IMR-90 (cell line): Measurements from ENCODE around the gene GOSR1. TPM values are rescaled to one million over a fixed set of nuclear protein-coding genes. Genes with fewer than 3 reads are reported as not detected.
A peak's percentile ranks its signal among the peaks of the same experiment; 100 is the strongest.

ENCODE experiments used
- ATAC-seq: fragments of 200-7000 bp; cut with Tn5 transposase; 2 replicates; pipeline ENCODE4 v1.9.1; 2020; ENCODE audit warnings: low read depth, mild to moderate bottlenecking, moderate library complexity
- BruUV-seq: library from RNA; stranded (reverse); fragments of 400-500 nt; replicated peaks from 2 replicates; lab custom pipeline; 2021; lab: Mats Ljungman, UMichigan
- CTCF ChIA-PET: fragments of 300-600 bp; formaldehyde crosslinking; extraction: SDS; loops from one replicate; lab custom pipeline; 2021; ENCODE audit warnings: antibody characterized with exemption; lab: Yijun Ruan, JAX
- POLR2A ChIA-PET: fragments of 300-600 bp; sonication (Branson Sonifier 250); formaldehyde crosslinking; loops from one replicate; lab custom pipeline; 2022; ENCODE audit warnings: antibody characterized with exemption; ENCODE audit not compliant: unreplicated experiment; lab: Charles Lee
- DNase-seq: peaks from one replicate; pipeline ENCODE4 v3.0.0; 2013
- H2AFZ ChIP-seq: replicated peaks from 2 replicates; pipeline ENCODE3; 2013; ENCODE audit warnings: low read length, mild to moderate bottlenecking; ENCODE audit not compliant: poor library complexity
- H2AK5ac ChIP-seq: 2 replicates; pipeline ENCODE4 v1.6.1; 2013; ENCODE audit warnings: low read depth, low read length, inconsistent platforms
- H2AK9ac ChIP-seq: replicated peaks from 2 replicates; pipeline ENCODE3; 2013; ENCODE audit warnings: mild to moderate bottlenecking, low read depth, low read length, moderate library complexity; ENCODE audit not compliant: poor library complexity
- H2BK120ac ChIP-seq: 2 replicates; pipeline ENCODE4 v1.6.1; 2013; ENCODE audit warnings: low read depth, low read length, inconsistent platforms
- H2BK15ac ChIP-seq: 3 replicates; pipeline ENCODE4 v1.6.1; 2013; ENCODE audit warnings: low read depth, low read length, inconsistent platforms
- H2BK20ac ChIP-seq: 2 replicates; pipeline ENCODE4 v1.6.1; 2013; ENCODE audit warnings: low read depth, mild to moderate bottlenecking, inconsistent platforms, low read length, moderate library complexity
- H2BK5ac ChIP-seq: 2 replicates; pipeline ENCODE4 v1.6.1; 2013; ENCODE audit warnings: mild to moderate bottlenecking, low read depth, low read length, inconsistent platforms; ENCODE audit not compliant: poor library complexity, severe bottlenecking
- H3K14ac ChIP-seq: replicated peaks from 2 replicates; pipeline ENCODE4 v1.6.1; 2013; ENCODE audit warnings: low read depth, low read length, inconsistent platforms
- H3K18ac ChIP-seq: 2 replicates; pipeline ENCODE4 v1.6.1; 2013; ENCODE audit warnings: low read depth, low read length, control low read depth
- H3K23ac ChIP-seq: 2 replicates; pipeline ENCODE4 v1.6.1; 2013; ENCODE audit warnings: low read depth, low read length, inconsistent platforms
- H3K27ac ChIP-seq: 2 replicates; pipeline ENCODE4 v1.5.1; 2013; ENCODE audit warnings: mild to moderate bottlenecking, control low read depth, low read length; ENCODE audit not compliant: insufficient read depth
- H3K27me3 ChIP-seq: 2 replicates; pipeline ENCODE4 v1.6.1; 2013; ENCODE audit warnings: low read length; ENCODE audit not compliant: control insufficient read depth, insufficient read depth
- H3K36me3 ChIP-seq: 2 replicates; pipeline ENCODE4 v1.6.1; 2013; ENCODE audit warnings: low read length, mixed read lengths; ENCODE audit not compliant: control insufficient read depth, insufficient read depth
- H3K4ac ChIP-seq: 2 replicates; pipeline ENCODE4 v1.6.1; 2013; ENCODE audit warnings: low read depth, low read length, inconsistent platforms
- H3K4me1 ChIP-seq: 2 replicates; pipeline ENCODE4 v1.6.1; 2013; ENCODE audit warnings: low read length, mixed read lengths; ENCODE audit not compliant: control insufficient read depth, insufficient read depth
- H3K4me2 ChIP-seq: 2 replicates; pipeline ENCODE4 v1.6.1; 2013; ENCODE audit warnings: low read depth, mild to moderate bottlenecking, control low read depth, low read length, moderate library complexity
- H3K4me3 ChIP-seq: 2 replicates; pipeline ENCODE4 v1.5.1; 2013; ENCODE audit warnings: low read depth, mild to moderate bottlenecking, control low read depth, low read length, moderate library complexity; ENCODE audit not compliant: insufficient read depth
- H3K56ac ChIP-seq: 2 replicates; pipeline ENCODE4 v1.6.1; 2013; ENCODE audit warnings: low read length, inconsistent platforms; ENCODE audit not compliant: insufficient read depth; ENCODE audit errors: extremely low read depth
- H3K79me1 ChIP-seq, 2 experiments: 2 replicates each; pipeline ENCODE4 v1.6.1; 2013; ENCODE audit warnings: low read length in 2 of 2, inconsistent platforms in 1 of 2, low read depth in 1 of 2
- H3K9ac ChIP-seq: 2 replicates; pipeline ENCODE4 v1.6.1; 2013; ENCODE audit warnings: low read depth, low read length, control low read depth
- H3K9me1 ChIP-seq: 2 replicates; pipeline ENCODE4 v1.6.1; 2013; ENCODE audit warnings: low read length, inconsistent platforms; ENCODE audit not compliant: insufficient read depth
- H3K9me3 ChIP-seq: 2 replicates; pipeline ENCODE4 v1.6.1; 2013; ENCODE audit warnings: low read length; ENCODE audit not compliant: control insufficient read depth, insufficient read depth
- H4K20me1 ChIP-seq: 2 replicates; pipeline ENCODE4 v1.6.1; 2013; ENCODE audit warnings: low read length, inconsistent platforms; ENCODE audit not compliant: insufficient read depth
- H4K5ac ChIP-seq: 2 replicates; pipeline ENCODE4 v1.6.1; 2013; ENCODE audit warnings: mild to moderate bottlenecking, low read depth, low read length, control low read depth
- H4K8ac ChIP-seq, 2 experiments: 2 replicates each; pipeline ENCODE4 v1.6.1; 2013; ENCODE audit warnings: low read depth in 2 of 2, low read length in 2 of 2, control low read depth in 1 of 2, inconsistent platforms in 1 of 2
- H4K91ac ChIP-seq: 2 replicates; pipeline ENCODE4 v1.6.1; 2013; ENCODE audit warnings: low read depth, low read length, inconsistent platforms; ENCODE audit not compliant: insufficient read depth
- CEBPB ChIP-seq: IDR thresholded peaks from 2 replicates; pipeline ENCODE4 v1.6.1; 2012; ENCODE audit warnings: low read depth, low read length, improper control_type of control experiment
- CHD1 ChIP-seq: IDR thresholded peaks from 2 replicates; pipeline ENCODE4 v1.6.1; 2012; ENCODE audit warnings: low read depth, low read length, improper control_type of control experiment
- FOS ChIP-seq: fragments of 150-350 bp; IDR thresholded peaks from 2 replicates; pipeline ENCODE4 v1.6.1; 2016; ENCODE audit warnings: low read depth, low read length
- MAFK ChIP-seq: IDR thresholded peaks from 2 replicates; pipeline ENCODE4 v1.6.1; 2012; ENCODE audit warnings: low read depth, low read length, improper control_type of control experiment
- MAZ ChIP-seq: IDR thresholded peaks from 2 replicates; pipeline ENCODE4 v1.6.1; 2012; ENCODE audit warnings: low read depth, mild to moderate bottlenecking, low read length, improper control_type of control experiment, moderate library complexity, borderline replicate concordance
- MXI1 ChIP-seq: IDR thresholded peaks from 2 replicates; pipeline ENCODE4 v1.6.1; 2012; ENCODE audit warnings: low read depth, mild to moderate bottlenecking, low read length, moderate library complexity, borderline replicate concordance
- NFE2L2 ChIP-seq: fragments of 150-350 bp; IDR thresholded peaks from 2 replicates; pipeline ENCODE4 v1.6.1; 2016; ENCODE audit warnings: low read depth, mild to moderate bottlenecking, low read length
- RAD21 ChIP-seq: IDR thresholded peaks from 2 replicates; pipeline ENCODE4 v1.6.1; 2012; ENCODE audit warnings: low read length, improper control_type of control experiment
- RCOR1 ChIP-seq: IDR thresholded peaks from 2 replicates; pipeline ENCODE4 v1.6.1; 2012; ENCODE audit warnings: mild to moderate bottlenecking, low read length, improper control_type of control experiment; ENCODE audit not compliant: insufficient replicate concordance
- RFX5 ChIP-seq: IDR thresholded peaks from 2 replicates; pipeline ENCODE4 v1.8.0; 2012; ENCODE audit warnings: low read depth, mild to moderate bottlenecking, low read length, moderate library complexity
- SMC3 ChIP-seq: fragments of 150-350 bp; IDR thresholded peaks from 2 replicates; pipeline ENCODE4 v1.6.1; 2016; ENCODE audit warnings: low read depth, mild to moderate bottlenecking, antibody characterized with exemption, low read length, moderate library complexity
- WGBS, 2 experiments: methylation state at CpG; one replicate each; pipeline versions ENCODE4 v1.1.5 to v1.1.7; 2013; ENCODE audit warnings: missing lambda C conversion rate in 2 of 2; ENCODE audit not compliant: insufficient read length in 1 of 2; ENCODE audit errors: extremely low coverage in 2 of 2; 5-methylcytosine and 5-hydroxymethylcytosine counted together
- dilution Hi-C: fragments of 300-500 bp; cut with HindIII; formaldehyde crosslinking; loops from one replicate; pipeline ENCODE4 v1.14.3; 2018; ENCODE audit warnings: low sequenced_read_pairs; ENCODE audit not compliant: unreplicated experiment
- in situ Hi-C: fragments of 300-500 bp; cut with MboI; formaldehyde crosslinking; loops from 3 replicates; pipeline ENCODE4 v1.14.3; 2019; ENCODE audit warnings: low sequenced_read_pairs, inconsistent platforms, mixed read lengths
- intact Hi-C: fragments of 100-400 bp; cut with micrococcal nuclease; formaldehyde crosslinking; loops from 2 replicates; pipeline ENCODE4 v1.10.0; 2022
- polyA plus RNA-seq, 3 experiments: library from polyadenylated mRNA; depleted of rRNA; stranded (reverse); fragments of >200 nt; gene quantifications; 2 replicates each; pipeline ENCODE4 v1.2.3, GENCODE V29; 2012; ENCODE audit warnings: low replicate concordance in 1 of 3
- total RNA-seq: library from RNA; depleted of rRNA; stranded (reverse); fragments of >200 nt; gene quantifications from 2 replicates; pipeline ENCODE4 v1.2.3, GENCODE V29; 2012
- TF ChIP-seq, protein P1 (sequence below): fragments of 150-350 bp; IDR thresholded peaks from 2 replicates; pipeline ENCODE4 v1.6.1; 2016; ENCODE audit warnings: low read depth, mild to moderate bottlenecking, low read length, moderate library complexity, borderline replicate concordance
- TF ChIP-seq, protein P2 (sequence below): conservative IDR thresholded peaks from 2 replicates; pipeline ENCODE4 v1.5.1; 2012; ENCODE audit warnings: mild to moderate bottlenecking, low read depth, low read length, improper control_type of control experiment
- TF ChIP-seq, protein P3 (sequence below): fragments of 150-350 bp; IDR thresholded peaks from 2 replicates; pipeline ENCODE4 v1.6.1; 2017; ENCODE audit warnings: mild to moderate bottlenecking, antibody characterized with exemption, low read length, low read depth

Gene GOSR1
- total and polyA plus RNA-seq, 2 of the 4 experiments (the other 2 are of a cell fraction) = 21.2 to 47.5 TPM

DNA sequence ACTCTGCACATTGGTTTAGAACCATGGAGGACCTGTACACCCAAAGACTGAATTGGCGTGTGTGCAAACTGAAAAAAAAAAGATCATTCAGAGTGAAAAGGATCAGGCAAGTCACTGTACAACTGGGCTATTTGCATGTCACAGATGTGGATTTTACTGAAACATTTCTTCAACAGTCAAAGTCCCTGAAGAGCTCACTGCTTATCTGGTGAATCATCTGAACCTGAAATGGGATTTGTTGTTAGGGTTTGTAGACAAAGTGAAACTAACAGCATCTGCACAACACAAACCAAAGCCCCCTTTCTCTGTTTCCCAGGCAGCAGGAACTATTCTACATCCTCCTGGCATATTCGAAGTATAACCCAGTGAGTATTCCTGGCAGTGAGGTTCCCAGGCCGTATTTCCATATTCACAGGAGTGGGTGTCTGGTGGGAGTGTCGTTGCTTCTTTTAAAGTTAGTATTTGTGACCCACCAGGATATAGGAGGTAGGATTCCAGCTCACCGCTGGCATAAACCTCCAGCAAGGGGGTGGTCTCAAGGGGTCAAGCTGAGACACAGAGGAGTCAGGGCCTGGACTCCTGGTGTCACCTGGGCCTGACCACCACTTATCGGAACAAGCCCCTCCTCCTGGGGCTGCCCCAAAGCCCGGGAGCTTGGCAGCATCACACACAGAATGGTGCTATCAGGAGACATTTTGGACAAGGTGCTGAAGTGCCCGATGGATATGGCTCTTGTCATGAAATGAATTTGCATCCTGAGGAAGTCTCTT lies 80.9 kb downstream of the GOSR1 start:
- ChIA-PET CTCF (interaction anchor here (0.6 to 0.7 kb wide), 2 partner anchors 23 to 209 kb away, joined by 5 read pairs; no protein-coding TSS in a partner anchor), POLR2A (no interaction called here)
- no peak overlapping the region for H3K56ac ChIP-seq
- H4K20me1 ChIP-seq = no peaks in the 10 kb centered on the region
- no peak overlapping the region for H2AK5ac ChIP-seq
- BruUV-seq = no TSS peak
- H2BK5ac ChIP-seq = no peak overlapping the region
- H4K5ac ChIP-seq = no peak overlapping the region
- DNase-seq (peak; percentile 38), ATAC-seq (no peak)
- H3K4me3 ChIP-seq = no peak overlapping the region; the same call in 1 of the 2 replicates
- H3K27me3 ChIP-seq = peaks cover 15% of the 10 kb centered on the region
- in situ Hi-C loops (no loop called here), intact Hi-C loops (no loop called here), dilution Hi-C loops (no loop called here)
- H3K27ac ChIP-seq = no peak overlapping the region
- no peak overlapping the region for H2BK20ac ChIP-seq
- peak overlapping the region; percentile 74; the same call in 1 of the 2 replicates for H3K4me2 ChIP-seq
- no peaks in the 10 kb centered on the region for H3K36me3 ChIP-seq
- H3K79me1 ChIP-seq = no peaks in the 10 kb centered on the region
- no peak overlapping the region for H3K18ac ChIP-seq
- no peak overlapping the region for H4K8ac ChIP-seq
- no peak overlapping the region for H2AFZ ChIP-seq
- no peak overlapping the region for H3K9ac ChIP-seq
- H3K9me1 ChIP-seq = no peaks in the 10 kb centered on the region
- no peak overlapping the region for H2AK9ac ChIP-seq
- WGBS, 2 experiments = 55% methylated on average over 2 of the region's 8 CpGs; no CpG with 5 or more reads in 1 of the 2 experiments
- peaks cover 5% of the 10 kb centered on the region; the same call in 1 of the 2 replicates for H3K9me3 ChIP-seq
- H3K14ac ChIP-seq = no peak overlapping the region
- no peaks in the 10 kb centered on the region for H3K4me1 ChIP-seq
- H2BK120ac ChIP-seq = no peak overlapping the region
- no peak overlapping the region for H3K23ac ChIP-seq
- no peak overlapping the region for H3K4ac ChIP-seq
- no peak overlapping the region for H2BK15ac ChIP-seq
- H4K91ac ChIP-seq = no peak overlapping the region
- TF ChIP-seq SMC3 (no peak), CHD1 (no peak), MAFK (no peak), RAD21 (no peak), MAZ (no peak), NFE2L2 (no peak), FOS (no peak), CEBPB (no peak), MXI1 (no peak), RCOR1 (no peak), RFX5 (no peak)
- TF ChIP-seq, protein P1, sequence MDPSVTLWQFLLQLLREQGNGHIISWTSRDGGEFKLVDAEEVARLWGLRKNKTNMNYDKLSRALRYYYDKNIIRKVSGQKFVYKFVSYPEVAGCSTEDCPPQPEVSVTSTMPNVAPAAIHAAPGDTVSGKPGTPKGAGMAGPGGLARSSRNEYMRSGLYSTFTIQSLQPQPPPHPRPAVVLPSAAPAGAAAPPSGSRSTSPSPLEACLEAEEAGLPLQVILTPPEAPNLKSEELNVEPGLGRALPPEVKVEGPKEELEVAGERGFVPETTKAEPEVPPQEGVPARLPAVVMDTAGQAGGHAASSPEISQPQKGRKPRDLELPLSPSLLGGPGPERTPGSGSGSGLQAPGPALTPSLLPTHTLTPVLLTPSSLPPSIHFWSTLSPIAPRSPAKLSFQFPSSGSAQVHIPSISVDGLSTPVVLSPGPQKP = no peak
- TF ChIP-seq, protein P2, sequence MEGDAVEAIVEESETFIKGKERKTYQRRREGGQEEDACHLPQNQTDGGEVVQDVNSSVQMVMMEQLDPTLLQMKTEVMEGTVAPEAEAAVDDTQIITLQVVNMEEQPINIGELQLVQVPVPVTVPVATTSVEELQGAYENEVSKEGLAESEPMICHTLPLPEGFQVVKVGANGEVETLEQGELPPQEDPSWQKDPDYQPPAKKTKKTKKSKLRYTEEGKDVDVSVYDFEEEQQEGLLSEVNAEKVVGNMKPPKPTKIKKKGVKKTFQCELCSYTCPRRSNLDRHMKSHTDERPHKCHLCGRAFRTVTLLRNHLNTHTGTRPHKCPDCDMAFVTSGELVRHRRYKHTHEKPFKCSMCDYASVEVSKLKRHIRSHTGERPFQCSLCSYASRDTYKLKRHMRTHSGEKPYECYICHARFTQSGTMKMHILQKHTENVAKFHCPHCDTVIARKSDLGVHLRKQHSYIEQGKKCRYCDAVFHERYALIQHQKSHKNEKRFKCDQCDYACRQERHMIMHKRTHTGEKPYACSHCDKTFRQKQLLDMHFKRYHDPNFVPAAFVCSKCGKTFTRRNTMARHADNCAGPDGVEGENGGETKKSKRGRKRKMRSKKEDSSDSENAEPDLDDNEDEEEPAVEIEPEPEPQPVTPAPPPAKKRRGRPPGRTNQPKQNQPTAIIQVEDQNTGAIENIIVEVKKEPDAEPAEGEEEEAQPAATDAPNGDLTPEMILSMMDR = no peak
- TF ChIP-seq, protein P3, sequence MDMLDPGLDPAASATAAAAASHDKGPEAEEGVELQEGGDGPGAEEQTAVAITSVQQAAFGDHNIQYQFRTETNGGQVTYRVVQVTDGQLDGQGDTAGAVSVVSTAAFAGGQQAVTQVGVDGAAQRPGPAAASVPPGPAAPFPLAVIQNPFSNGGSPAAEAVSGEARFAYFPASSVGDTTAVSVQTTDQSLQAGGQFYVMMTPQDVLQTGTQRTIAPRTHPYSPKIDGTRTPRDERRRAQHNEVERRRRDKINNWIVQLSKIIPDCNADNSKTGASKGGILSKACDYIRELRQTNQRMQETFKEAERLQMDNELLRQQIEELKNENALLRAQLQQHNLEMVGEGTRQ = no peak
